OCI-LY1 (cell line): Measurements from ENCODE around the gene MAGEA2B.
"Not testable (repeated sequence)": the region's sequence is repeated elsewhere in the genome, so short reads cannot be mapped to it uniquely, and the experiment has no call there.

Source experiments
- H2AFZ ChIP-seq: fragments of 200-600 bp; sonication (generic), shearing (Covaris generic); 2 replicates; pipeline ENCODE4 v1.6.0; 2014; ENCODE audit warnings: antibody characterized with exemption, mild to moderate bottlenecking, low read length
- H3F3A ChIP-seq: fragments of 200-600 bp; sonication (generic), shearing (Covaris generic); 2 replicates; pipeline ENCODE4 v1.6.0; 2014; ENCODE audit warnings: mild to moderate bottlenecking, antibody characterized with exemption, low read length, moderate library complexity; ENCODE audit not compliant: insufficient read depth
- H3K27ac ChIP-seq: fragments of 200-600 bp; sonication (generic); 2 replicates; pipeline ENCODE4 v1.5.1; 2014; ENCODE audit warnings: low read length, mixed run types, mild to moderate bottlenecking, low read depth; ENCODE audit not compliant: poor library complexity, severe bottlenecking
- H3K27me3 ChIP-seq: fragments of 200-600 bp; sonication (generic); 2 replicates; pipeline ENCODE4 v1.6.0; 2014; ENCODE audit warnings: antibody characterized with exemption, mild to moderate bottlenecking, low read length, moderate library complexity; ENCODE audit not compliant: insufficient read depth
- H3K36me3 ChIP-seq: fragments of 200-600 bp; sonication (generic); 2 replicates; pipeline ENCODE4 v1.6.1; 2014; ENCODE audit warnings: mild to moderate bottlenecking, antibody characterized with exemption, low read length, moderate library complexity, mixed read lengths; ENCODE audit not compliant: insufficient read depth
- H3K4me1 ChIP-seq: fragments of 200-600 bp; sonication (generic); 2 replicates; pipeline ENCODE4 v1.5.1; 2014; ENCODE audit warnings: mild to moderate bottlenecking, low read length, moderate library complexity; ENCODE audit not compliant: insufficient read depth, severe bottlenecking
- H3K4me2 ChIP-seq: fragments of 200-600 bp; sonication (generic), shearing (Covaris generic); 2 replicates; pipeline ENCODE4 v1.6.1; 2014; ENCODE audit warnings: low read length
- H3K4me3 ChIP-seq: fragments of 200-600 bp; sonication (generic); 2 replicates; pipeline ENCODE4 v1.5.1; 2014; ENCODE audit warnings: low read length, low read depth, mild to moderate bottlenecking, mixed read lengths; ENCODE audit not compliant: poor library complexity, severe bottlenecking
- H3K79me2 ChIP-seq: fragments of 200-600 bp; shearing (Covaris generic); 2 replicates; pipeline ENCODE4 v1.6.1; 2016; ENCODE audit warnings: mixed run types, low read length, mixed read lengths; ENCODE audit not compliant: insufficient read depth
- H3K9ac ChIP-seq: fragments of 200-600 bp; sonication (generic), shearing (Covaris generic); 2 replicates; pipeline ENCODE4 v1.6.1; 2014; ENCODE audit warnings: mild to moderate bottlenecking, low read length, mixed read lengths
- H3K9me2 ChIP-seq: fragments of 200-600 bp; sonication (generic), shearing (Covaris generic); 2 replicates; pipeline ENCODE4 v1.6.1; 2014; ENCODE audit warnings: low read depth, mild to moderate bottlenecking, low read length, mixed read lengths
- H3K9me3 ChIP-seq: fragments of 200-600 bp; shearing (Covaris generic); 2 replicates; pipeline ENCODE4 v1.6.1; 2014; ENCODE audit warnings: low read length, mixed read lengths
- H4K20me1 ChIP-seq: fragments of 200-600 bp; sonication (generic), shearing (Covaris generic); 2 replicates; pipeline ENCODE4 v1.6.0; 2016; ENCODE audit warnings: mild to moderate bottlenecking, low read length; ENCODE audit not compliant: insufficient read depth
- CTCF ChIP-seq: fragments of 200-600 bp; sonication (generic), shearing (Covaris generic); IDR thresholded peaks from 2 replicates; pipeline ENCODE4 v1.5.1; 2017; ENCODE audit warnings: mild to moderate bottlenecking, antibody characterized with exemption, low read length, moderate library complexity, mixed read lengths
- EZH2 ChIP-seq: fragments of 200-600 bp; sonication (generic), shearing (Covaris generic); IDR thresholded peaks from 2 replicates; pipeline ENCODE4 v1.8.0; 2017; ENCODE audit warnings: borderline replicate concordance, mixed run types, mild to moderate bottlenecking, antibody characterized with exemption, low read length, moderate library complexity, mixed read lengths

Gene MAGEA2B

GRCh38 chrX:152738560-152738959 lies 24.1 kb downstream of the MAGEA2B start:
- Histone ChIP-seq H3K4me2 (no peak overlapping the region), H3K27ac (no peak overlapping the region), H3K9ac (no peak overlapping the region), H3F3A (no peaks in the 10 kb centered on the region), H3K27me3 (no peaks in the 10 kb centered on the region), H3K9me2 (no peaks in the 10 kb centered on the region), H2AFZ (no peak overlapping the region), H3K9me3 (no peaks in the 10 kb centered on the region), H3K36me3 (no peaks in the 10 kb centered on the region), H3K4me1 (no peaks in the 10 kb centered on the region), H3K4me3 (no peak overlapping the region), H3K79me2 (no peaks in the 10 kb centered on the region), H4K20me1 (no peaks in the 10 kb centered on the region)
- TF ChIP-seq EZH2, result no peak
- TF ChIP-seq CTCF, result no peak

- H3K4me2 ChIP-seq, H3K27ac ChIP-seq, H3K79me2 ChIP-seq, H3F3A ChIP-seq, H2AFZ ChIP-seq, H3K9ac ChIP-seq, H3K36me3 ChIP-seq, H3K27me3 ChIP-seq, H4K20me1 ChIP-seq, H3K9me2 ChIP-seq, H3K9me3 ChIP-seq, H3K4me1 ChIP-seq, H3K4me3 ChIP-seq: not testable (repeated sequence)
Measured at GRCh38 chrX:152753686-152754650, 39.5 kb downstream of the MAGEA2B start, which contains the start of gene MAGEA2. Gene MAGEA2, minus strand, starts transcription at chrX:152753842. Its CDS starts 2,479 bp downstream, at chrX:152751363.

- H3F3A ChIP-seq, H3K79me2 ChIP-seq, H3K4me3 ChIP-seq, H3K27ac ChIP-seq, H3K9me3 ChIP-seq, H3K4me1 ChIP-seq, H3K27me3 ChIP-seq, H3K9ac ChIP-seq, H2AFZ ChIP-seq, H3K9me2 ChIP-seq, H3K36me3 ChIP-seq, H3K4me2 ChIP-seq, H4K20me1 ChIP-seq: not testable (repeated sequence)
Measured at GRCh38 chrX:152754871-152755270, 40.4 kb downstream of the MAGEA2B start.

- not testable (repeated sequence) for H3K4me2 ChIP-seq, H3K9ac ChIP-seq, H3K4me3 ChIP-seq, H2AFZ ChIP-seq, H3K9me3 ChIP-seq, H4K20me1 ChIP-seq, H3K4me1 ChIP-seq, H3K27me3 ChIP-seq, H3K27ac ChIP-seq, H3K36me3 ChIP-seq, H3K9me2 ChIP-seq, H3F3A ChIP-seq, H3K79me2 ChIP-seq
Measured at GRCh38 chrX:152758918-152759317, 44.5 kb downstream of the MAGEA2B start, which contains the start of gene CSAG3. Gene CSAG3, plus strand, starts transcription at chrX:152759218.

GRCh38 chrX:152759544-152759943 lies 45.1 kb downstream of the MAGEA2B start:
- H3K27me3 ChIP-seq, H3K36me3 ChIP-seq, H3K4me1 ChIP-seq, H3F3A ChIP-seq, H3K27ac ChIP-seq, H4K20me1 ChIP-seq, H3K9ac ChIP-seq, H3K79me2 ChIP-seq, H3K4me2 ChIP-seq, H2AFZ ChIP-seq, H3K9me3 ChIP-seq, H3K9me2 ChIP-seq, H3K4me3 ChIP-seq: not testable (repeated sequence)

GRCh38 chrX:152761582-152761981 lies 47.2 kb downstream of the MAGEA2B start:
- not testable (repeated sequence) for H3K9me3 ChIP-seq, H3K36me3 ChIP-seq, H3K79me2 ChIP-seq, H3F3A ChIP-seq, H3K27ac ChIP-seq, H3K4me1 ChIP-seq, H3K4me2 ChIP-seq, H3K27me3 ChIP-seq, H2AFZ ChIP-seq, H3K9me2 ChIP-seq, H3K4me3 ChIP-seq, H3K9ac ChIP-seq, H4K20me1 ChIP-seq
